WERI-Rb-1 (cell line): ENCODE measurements around the gene ZFPM1.

Experiments
- DNase-seq: peaks from one replicate; pipeline ENCODE4 v3.0.0-alpha.2; 2020
- H3K27ac ChIP-seq: fragments of 250-450 bp; sonication (Bioruptor Pico); 2 replicates; pipeline ENCODE4 v1.5.1; 2020; ENCODE audit warnings: mild to moderate bottlenecking, moderate library complexity
- H3K27me3 ChIP-seq: fragments of 250-450 bp; sonication (Bioruptor Pico); 2 replicates; pipeline ENCODE4 v1.5.1; 2021; ENCODE audit warnings: mild to moderate bottlenecking, low read depth, moderate library complexity; ENCODE audit not compliant: insufficient read depth, severe bottlenecking
- H3K36me3 ChIP-seq: fragments of 250-450 bp; sonication (Bioruptor Pico); 2 replicates; pipeline ENCODE4 v1.5.1; 2020; ENCODE audit warnings: mild to moderate bottlenecking, moderate library complexity
- H3K4me3 ChIP-seq: 2 replicates; pipeline ENCODE4 v1.5.1; 2011; ENCODE audit warnings: low read depth, mild to moderate bottlenecking, control low read depth, low read length
- H3K9me3 ChIP-seq: fragments of 250-450 bp; sonication (Bioruptor Pico); 2 replicates; pipeline ENCODE4 v1.5.1; 2021; ENCODE audit warnings: mild to moderate bottlenecking, moderate library complexity; ENCODE audit not compliant: severe bottlenecking
- CTCF ChIP-seq: IDR thresholded peaks from 2 replicates; pipeline ENCODE4 v1.5.1; 2011; ENCODE audit warnings: low read depth, mild to moderate bottlenecking, control low read depth, inconsistent platforms, low read length

Gene ZFPM1

GRCh38 chr16:88539261-88539651 is 86.2 kb downstream of the ZFPM1 start:
- Histone ChIP-seq H3K27me3 (no peaks in the 10 kb centered on the region), H3K4me3 (no peak overlapping the region), H3K27ac (no peak overlapping the region), H3K9me3 (no peaks in the 10 kb centered on the region), H3K36me3 (peaks cover 4% of the 10 kb centered on the region; the same call in 1 of the 2 replicates)
- no peak for TF ChIP-seq CTCF
- no peak for DNase-seq

- Histone ChIP-seq H3K27ac (no peak overlapping the region), H3K36me3 (peaks cover 4% of the 10 kb centered on the region; the same call in 1 of the 2 replicates), H3K4me3 (no peak overlapping the region), H3K27me3 (no peaks in the 10 kb centered on the region), H3K9me3 (no peaks in the 10 kb centered on the region)
- DNase-seq = no peak
- TF ChIP-seq CTCF = no peak
These were observed 86.7 kb downstream of the ZFPM1 start for GRCh38 chr16:88539652-88540345.

GRCh38 chr16:88540346-88540977 is 87.4 kb downstream of the ZFPM1 start:
- Histone ChIP-seq H3K27me3 (no peaks in the 10 kb centered on the region), H3K27ac (no peak overlapping the region), H3K9me3 (no peaks in the 10 kb centered on the region), H3K4me3 (no peak overlapping the region), H3K36me3 (peaks cover under 1% of the 10 kb centered on the region; the same call in 1 of the 2 replicates)
- no peak for DNase-seq
- TF ChIP-seq CTCF = no peak

GRCh38 chr16:88541831-88542616 is 88.9 kb downstream of the ZFPM1 start:
- no peaks in the 10 kb centered on the region for H3K36me3 ChIP-seq
- no peak for DNase-seq
- no peak for TF ChIP-seq CTCF
- H3K27me3 ChIP-seq = peaks cover 3% of the 10 kb centered on the region
- no peak overlapping the region for H3K4me3 ChIP-seq
- no peaks in the 10 kb centered on the region for H3K9me3 ChIP-seq
- H3K27ac ChIP-seq = no peak overlapping the region

- no peak for TF ChIP-seq CTCF
- DNase-seq = no peak
- Histone ChIP-seq H3K36me3 (no peaks in the 10 kb centered on the region), H3K4me3 (no peak overlapping the region), H3K9me3 (no peaks in the 10 kb centered on the region), H3K27me3 (peaks cover 3% of the 10 kb centered on the region), H3K27ac (no peak overlapping the region)
These were observed 90.2 kb downstream of the ZFPM1 start for GRCh38 chr16:88543230-88543813.
